H1 (cell line): ENCODE data around the gene MYDGF. TPM values are rescaled to one million over a fixed set of nuclear protein-coding genes. Genes with fewer than 3 reads are reported as not detected.

ENCODE experiments used
- ASH2L ChIP-seq: fragments of 200-600, 300-600 bp; sonication (generic); IDR thresholded peaks from one replicate; pipeline ENCODE4 v1.7.1; 2017; ENCODE audit warnings: low read length
- BACH1 ChIP-seq: IDR thresholded peaks from 2 replicates; pipeline ENCODE4 v1.6.1; 2012; ENCODE audit warnings: low read length, improper control_type of control experiment
- BRCA1 ChIP-seq: IDR thresholded peaks from 2 replicates; pipeline ENCODE4 v1.6.1; 2012; ENCODE audit warnings: low read depth, low read length, improper control_type of control experiment
- CEBPB ChIP-seq: IDR thresholded peaks from 2 replicates; pipeline ENCODE4 v1.6.1; 2012; ENCODE audit warnings: low read depth, low read length
- CHD1 ChIP-seq: IDR thresholded peaks from 2 replicates; pipeline ENCODE4 v1.6.1; 2012; ENCODE audit warnings: low read depth, low read length, improper control_type of control experiment
- CREB1 ChIP-seq: IDR thresholded peaks from 2 replicates; pipeline ENCODE4 v1.6.1; 2012; ENCODE audit warnings: inconsistent platforms
- EZH2 ChIP-seq: fragments of 200-600 bp; sonication (generic); IDR thresholded peaks from 2 replicates; pipeline ENCODE4 v1.7.1; 2012; ENCODE audit warnings: low read depth, mild to moderate bottlenecking, moderate library complexity, low read length, inconsistent platforms; ENCODE audit not compliant: severe bottlenecking
- KDM1A ChIP-seq: fragments of 200-600, 300-600 bp; sonication (generic); IDR thresholded peaks from 2 replicates; pipeline ENCODE4 v1.7.1; 2016; ENCODE audit warnings: mild to moderate bottlenecking, low read length, borderline replicate concordance
- NANOG ChIP-seq: IDR thresholded peaks from 2 replicates; pipeline ENCODE4 v1.6.1; 2011; ENCODE audit warnings: low read length, low read depth, mild to moderate bottlenecking, inconsistent platforms; ENCODE audit not compliant: insufficient read depth, poor library complexity, severe bottlenecking
- NRF1 ChIP-seq: IDR thresholded peaks from 2 replicates; pipeline ENCODE4 v1.6.1; 2011; ENCODE audit warnings: mild to moderate bottlenecking, low read depth, low read length, improper control_type of control experiment
- RBBP5 ChIP-seq: IDR thresholded peaks from 2 replicates; pipeline ENCODE4 v1.7.1; 2012; ENCODE audit warnings: low read depth, mild to moderate bottlenecking, inconsistent platforms, low read length, moderate library complexity, borderline replicate concordance
- RFX5 ChIP-seq: IDR thresholded peaks from 2 replicates; pipeline ENCODE4 v1.6.1; 2011; ENCODE audit warnings: low read depth, low read length, improper control_type of control experiment, borderline replicate concordance
- SP2 ChIP-seq: IDR thresholded peaks from 2 replicates; pipeline ENCODE4 v1.6.1; 2012; ENCODE audit warnings: mild to moderate bottlenecking, low read length, inconsistent platforms
- SUZ12 ChIP-seq: fragments of 200-600 bp; sonication (generic); IDR thresholded peaks from 2 replicates; pipeline ENCODE4 v1.6.1; 2012; ENCODE audit warnings: mild to moderate bottlenecking, inconsistent platforms, low read length, moderate library complexity, mixed read lengths
- TAF7 ChIP-seq: optimal IDR thresholded peaks from 2 replicates; pipeline ENCODE3; 2011; ENCODE audit warnings: low read depth, mild to moderate bottlenecking, inconsistent platforms, low read length, moderate library complexity, borderline replicate concordance
- TCF12 ChIP-seq: IDR thresholded peaks from 2 replicates; pipeline ENCODE4 v1.6.1; 2011; ENCODE audit warnings: low read depth, mild to moderate bottlenecking, low read length
- polyA plus RNA-seq, 7 experiments: library from polyadenylated mRNA; depleted of rRNA in 3 of 7; stranded (reverse) in 5 of 7; unstranded in 2 of 7; fragments of >200 nt in 5 of 7; fragments of 200-250 nt in 2 of 7; gene quantifications; 1 replicate in 5 of 7; 2 replicates in 1 of 7; 4 replicates in 1 of 7; pipeline versions ENCODE4 v1.2.1 to v1.2.3, GENCODE V29; 2011 to 2013; ENCODE audit warnings: missing spikeins in 2 of 7, mixed read lengths in 2 of 7
- total RNA-seq: library from RNA; stranded (reverse); fragmentation: NEBNext Ultra II Directional; extraction: Animal tissue kit (Norgen Biotek cat#: 25700); gene quantifications from 2 replicates; pipeline ENCODE4 v1.2.1, GENCODE V29; 2021
- TF ChIP-seq, protein P1 (sequence below), 3 experiments: IDR thresholded peaks; 1 replicate in 2 of 3; 2 replicates in 1 of 3; pipeline versions ENCODE4 v1.5.1 to v1.6.1; 2011; ENCODE audit warnings: low read length in 3 of 3, mild to moderate bottlenecking in 3 of 3, inconsistent platforms in 2 of 3, low read depth in 1 of 3, moderate library complexity in 1 of 3; ENCODE audit not compliant: insufficient read depth in 1 of 3; ENCODE audit errors: control extremely low read depth in 1 of 3
- TF ChIP-seq, protein P2 (sequence below): IDR thresholded peaks from 2 replicates; pipeline ENCODE4 v1.6.1; 2012; ENCODE audit warnings: inconsistent platforms

MYDGF gene
- total and polyA plus RNA-seq, 2 of the 8 experiments (the other 6 are each of a cell fraction or from before 2014, with no cell fraction given), result 40.6 to 51.1 TPM

DNA sequence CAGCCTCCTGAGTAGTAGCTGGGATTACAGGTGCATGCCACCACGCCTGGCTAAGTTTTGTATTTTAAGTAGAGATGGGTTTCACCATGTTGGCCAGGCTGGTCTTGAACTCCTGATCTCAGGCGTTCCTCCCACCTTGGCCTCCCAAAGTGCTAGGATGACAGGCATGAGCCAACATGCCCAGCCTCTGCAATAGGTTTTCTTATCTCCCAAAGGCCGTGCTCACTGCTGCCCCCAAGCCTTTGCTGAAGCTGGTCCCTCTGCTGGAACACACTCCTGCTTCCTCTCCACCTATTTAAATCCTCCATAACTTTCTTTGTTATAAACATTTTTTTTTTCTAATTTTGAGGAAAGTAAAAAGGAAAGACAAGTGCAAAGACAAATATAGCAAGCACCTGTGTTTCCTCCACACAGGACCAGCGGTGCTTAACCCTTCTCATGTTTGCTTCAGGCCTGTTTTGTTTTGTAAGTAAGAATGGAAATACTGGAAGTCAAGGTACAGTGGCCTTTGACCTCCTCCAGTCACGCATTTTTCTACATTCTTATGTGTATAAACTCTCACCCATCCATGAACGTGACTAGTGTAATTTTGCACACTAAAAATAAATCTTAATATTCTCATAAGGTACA lies 45.3 kb downstream of the MYDGF start (continued):
- TF ChIP-seq, protein P1, sequence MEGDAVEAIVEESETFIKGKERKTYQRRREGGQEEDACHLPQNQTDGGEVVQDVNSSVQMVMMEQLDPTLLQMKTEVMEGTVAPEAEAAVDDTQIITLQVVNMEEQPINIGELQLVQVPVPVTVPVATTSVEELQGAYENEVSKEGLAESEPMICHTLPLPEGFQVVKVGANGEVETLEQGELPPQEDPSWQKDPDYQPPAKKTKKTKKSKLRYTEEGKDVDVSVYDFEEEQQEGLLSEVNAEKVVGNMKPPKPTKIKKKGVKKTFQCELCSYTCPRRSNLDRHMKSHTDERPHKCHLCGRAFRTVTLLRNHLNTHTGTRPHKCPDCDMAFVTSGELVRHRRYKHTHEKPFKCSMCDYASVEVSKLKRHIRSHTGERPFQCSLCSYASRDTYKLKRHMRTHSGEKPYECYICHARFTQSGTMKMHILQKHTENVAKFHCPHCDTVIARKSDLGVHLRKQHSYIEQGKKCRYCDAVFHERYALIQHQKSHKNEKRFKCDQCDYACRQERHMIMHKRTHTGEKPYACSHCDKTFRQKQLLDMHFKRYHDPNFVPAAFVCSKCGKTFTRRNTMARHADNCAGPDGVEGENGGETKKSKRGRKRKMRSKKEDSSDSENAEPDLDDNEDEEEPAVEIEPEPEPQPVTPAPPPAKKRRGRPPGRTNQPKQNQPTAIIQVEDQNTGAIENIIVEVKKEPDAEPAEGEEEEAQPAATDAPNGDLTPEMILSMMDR (IDR thresholded peaks at IDR 0.05; ENCODE audit: control extremely low read depth in 1 of 3, insufficient read depth in 1 of 3, low read depth in 1 of 3, low read length in 3 of 3), result peak; percentile 54 to 67 (median 65)
- TF ChIP-seq RBBP5 (no peak), SUZ12 (no peak), BRCA1 (no peak), CREB1 (no peak), NRF1 (no peak), TCF12 (no peak), NANOG (no peak), BACH1 (no peak), EZH2 (no peak), TAF7 (no peak), CHD1 (no peak), SP2 (no peak), RFX5 (no peak), ASH2L (no peak), KDM1A (peak; percentile 70; the same call in 1 of the 2 replicates), CEBPB (no peak)
- TF ChIP-seq, protein P2, sequence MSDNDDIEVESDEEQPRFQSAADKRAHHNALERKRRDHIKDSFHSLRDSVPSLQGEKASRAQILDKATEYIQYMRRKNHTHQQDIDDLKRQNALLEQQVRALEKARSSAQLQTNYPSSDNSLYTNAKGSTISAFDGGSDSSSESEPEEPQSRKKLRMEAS, result no peak
